Measurements from ENCODE around the gene QRSL1.

DNA sequence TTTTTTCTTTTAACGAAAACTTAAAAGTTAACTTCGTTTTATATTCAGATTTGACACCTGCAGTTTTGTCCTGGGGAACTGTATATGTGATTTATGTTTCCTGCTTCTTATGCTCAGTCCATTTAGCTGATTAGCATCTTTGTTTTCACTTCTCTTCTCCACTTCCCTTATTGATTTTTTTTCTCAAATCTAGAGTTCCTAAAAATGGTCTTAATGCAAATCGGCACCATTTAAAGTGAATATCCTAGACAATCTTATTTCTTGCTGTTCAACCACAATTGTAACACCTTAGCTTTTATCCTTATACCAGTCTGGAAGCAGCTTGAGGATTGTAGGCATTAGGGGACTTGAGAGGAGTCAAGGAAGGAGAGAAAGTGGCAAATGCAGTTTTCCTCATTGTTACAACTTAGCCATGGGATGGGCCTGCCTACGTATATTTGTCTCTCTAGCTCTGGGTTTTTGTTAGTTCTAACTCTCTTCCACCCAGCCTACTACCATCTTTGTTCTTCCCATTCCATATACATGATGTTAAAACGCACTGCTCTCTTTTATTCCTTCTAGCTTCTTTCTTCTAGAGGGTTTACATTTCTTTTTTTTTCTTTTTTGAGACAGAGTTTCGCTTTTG lies 8.5 kb downstream of the QRSL1 start:
- TF ChIP-seq POLR2A (IDR thresholded peaks at IDR 0.05): no peak
- TF ChIP-seq CTCF (IDR thresholded peaks at IDR 0.05): no peak

All from body of pancreas (tissue), 4 donors.